Colon (tissue), 2 donors: Measurements from ENCODE around the gene OR2T35.
"Not testable (repeated sequence)": the region's sequence is repeated elsewhere in the genome, so short reads cannot be mapped to it uniquely, and the experiment has no call there.

Source experiments
- FAIRE-seq: peaks from 2 replicates; lab custom pipeline; 2012; peaks lifted over from hg19 to GRCh38; lab: Jason Lieb, UNC
- donor health status: control.
- donor health status: control.

OR2T35 gene, protein sequence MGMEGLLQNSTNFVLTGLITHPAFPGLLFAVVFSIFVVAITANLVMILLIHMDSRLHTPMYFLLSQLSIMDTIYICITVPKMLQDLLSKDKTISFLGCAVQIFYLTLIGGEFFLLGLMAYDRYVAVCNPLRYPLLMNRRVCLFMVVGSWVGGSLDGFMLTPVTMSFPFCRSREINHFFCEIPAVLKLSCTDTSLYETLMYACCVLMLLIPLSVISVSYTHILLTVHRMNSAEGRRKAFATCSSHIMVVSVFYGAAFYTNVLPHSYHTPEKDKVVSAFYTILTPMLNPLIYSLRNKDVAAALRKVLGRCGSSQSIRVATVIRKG

GRCh38 chr1:248645178-248645577 lies at the start of gene OR2T35:
OR2T35 (minus strand) TSS chr1:248645278; CDS start chr1:248639258, 6,020 bp downstream.
- not testable (repeated sequence) for FAIRE-seq

DNA sequence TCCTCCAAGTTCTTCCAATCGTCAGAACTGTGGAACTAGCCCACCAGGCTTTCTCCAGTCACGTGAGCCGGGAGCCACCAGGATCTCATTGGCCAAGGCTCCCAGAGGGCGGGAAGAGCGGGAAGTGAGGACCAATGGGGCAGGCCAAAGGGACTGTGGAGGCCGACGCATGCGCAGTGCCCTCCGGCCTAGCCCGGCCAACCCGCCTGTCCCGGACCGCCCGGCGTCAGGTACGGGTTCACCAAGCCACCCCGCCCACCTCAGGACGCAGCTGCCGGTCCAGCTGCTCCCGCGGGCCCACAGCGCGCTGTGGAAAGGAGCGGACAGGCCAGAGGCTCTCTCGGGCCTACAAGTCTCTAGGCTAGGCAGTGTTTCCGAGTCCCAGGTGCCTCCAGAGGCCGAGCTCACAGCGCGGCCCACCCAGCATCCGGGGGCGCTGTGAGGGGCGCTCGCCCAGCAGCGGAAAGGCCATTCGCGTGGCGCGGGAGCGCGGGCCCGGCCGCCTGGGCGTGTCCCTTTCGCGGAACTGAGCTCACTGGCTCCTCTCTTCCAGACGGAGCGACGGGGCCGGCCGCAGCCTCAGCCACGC lies 46.6 kb upstream of the OR2T35 start:
- FAIRE-seq: no peak

- FAIRE-seq: no peak
Observed at GRCh38 chr1:248688527-248689298, 43.6 kb upstream of the OR2T35 start.

- FAIRE-seq: no peak
Observed at GRCh38 chr1:248686815-248687214, 41.7 kb upstream of the OR2T35 start.

- no peak for FAIRE-seq
Observed at GRCh38 chr1:248681651-248682050, 36.6 kb upstream of the OR2T35 start.

- no peak for FAIRE-seq
Observed at GRCh38 chr1:248670003-248670402, 24.9 kb upstream of the OR2T35 start.

GRCh38 chr1:248663453-248664328 lies 18.6 kb upstream of the OR2T35 start:
- FAIRE-seq: not testable (repeated sequence)

DNA sequence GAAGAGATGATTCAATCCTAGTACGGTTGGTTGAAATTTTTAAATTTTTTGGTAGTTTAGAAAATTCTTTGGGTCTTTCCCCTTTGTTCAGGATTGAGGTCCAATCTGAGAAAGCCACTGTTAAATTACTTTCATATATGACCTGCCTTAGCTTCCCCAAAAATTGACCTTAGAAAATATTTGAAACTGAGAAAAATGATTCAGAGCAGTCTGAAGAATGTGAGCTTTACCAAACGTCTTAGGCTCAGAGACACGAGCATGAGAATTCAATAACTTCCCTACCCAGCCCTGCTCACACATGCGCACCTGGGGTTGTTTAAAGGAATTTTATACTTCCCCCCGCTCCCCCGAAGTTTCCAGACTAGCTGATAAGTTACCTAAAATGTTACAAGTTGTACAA lies 11.7 kb upstream of the OR2T35 start:
- not testable (repeated sequence) for FAIRE-seq

DNA sequence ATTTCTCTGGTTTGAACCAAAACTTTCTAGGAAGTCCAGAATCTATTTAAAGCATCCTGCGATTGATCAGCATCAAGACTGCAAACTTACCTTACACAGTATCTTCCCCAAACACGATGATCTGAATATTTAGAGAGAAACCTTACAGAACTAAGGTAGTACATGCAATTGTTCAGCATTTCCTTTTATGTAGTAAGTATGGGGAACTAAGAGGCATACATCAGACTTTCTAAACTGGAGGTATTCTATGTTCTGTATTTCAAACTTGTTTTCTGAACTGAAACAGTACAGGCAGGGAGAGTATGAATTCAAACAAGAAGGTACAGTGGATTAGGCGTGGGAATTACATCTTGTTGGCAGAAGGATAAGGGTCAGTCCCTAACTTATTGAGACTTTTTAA lies 10.3 kb upstream of the OR2T35 start, which contains the start of gene OR2T27:
TSS of gene OR2T27 (minus strand) at position 175 of the 400 bp plus-strand sequence. CDS start 4,644 bp downstream, outside the sequence.
- not testable (repeated sequence) for FAIRE-seq

GRCh38 chr1:248648770-248649536 lies 3.9 kb upstream of the OR2T35 start:
- not testable (repeated sequence) for FAIRE-seq

DNA sequence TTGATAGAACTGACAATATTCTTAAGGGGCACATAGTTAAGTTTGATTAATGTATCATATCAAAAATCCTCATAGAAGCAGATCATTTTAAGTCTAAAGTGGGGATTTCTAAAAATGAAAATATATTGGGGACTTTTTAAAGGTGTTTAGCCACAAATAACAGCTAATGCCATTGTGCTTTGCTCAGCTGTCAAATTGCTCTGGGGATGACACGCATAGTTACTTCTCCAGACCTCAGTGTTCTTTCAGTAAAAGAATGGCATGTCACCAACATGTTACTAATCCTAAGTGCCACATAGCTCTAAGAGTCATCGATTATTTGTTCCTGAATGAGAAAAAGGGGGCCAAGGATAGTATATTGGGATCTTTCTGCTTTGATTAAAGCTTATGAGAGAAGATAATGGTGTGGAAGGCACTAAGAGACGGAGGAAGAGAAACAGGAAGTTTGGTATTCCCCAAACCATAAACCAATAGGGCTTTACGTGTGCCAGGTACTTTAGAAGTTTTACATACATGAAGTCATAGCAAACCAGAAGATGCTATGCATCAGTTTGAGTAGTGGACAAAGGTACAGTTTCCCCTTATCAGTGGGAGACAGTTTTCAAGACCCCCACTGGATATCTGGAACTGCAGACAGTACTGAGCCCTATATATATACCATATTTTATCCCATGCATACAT lies 2.0 kb downstream of the OR2T35 start:
- not testable (repeated sequence) for FAIRE-seq

DNA sequence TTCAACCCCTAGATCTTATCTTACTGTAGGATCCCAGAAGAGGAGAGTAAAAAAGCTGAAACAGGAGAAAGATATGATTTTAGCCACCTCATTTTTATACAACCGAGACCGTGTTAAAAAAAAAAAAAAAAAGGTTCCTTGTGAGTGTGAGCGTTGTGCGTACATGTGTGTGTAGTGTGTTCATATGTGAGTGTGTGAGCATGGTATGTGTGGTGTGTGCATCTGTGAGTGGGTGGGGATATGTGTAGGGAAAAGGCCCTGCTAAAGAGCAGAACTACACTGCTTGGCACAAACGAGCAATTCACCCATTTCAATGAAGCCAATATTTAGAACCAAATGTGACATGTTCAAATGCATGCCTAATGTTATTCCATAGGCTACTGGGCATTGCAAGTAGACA lies 3.5 kb downstream of the OR2T35 start:
- not testable (repeated sequence) for FAIRE-seq

DNA sequence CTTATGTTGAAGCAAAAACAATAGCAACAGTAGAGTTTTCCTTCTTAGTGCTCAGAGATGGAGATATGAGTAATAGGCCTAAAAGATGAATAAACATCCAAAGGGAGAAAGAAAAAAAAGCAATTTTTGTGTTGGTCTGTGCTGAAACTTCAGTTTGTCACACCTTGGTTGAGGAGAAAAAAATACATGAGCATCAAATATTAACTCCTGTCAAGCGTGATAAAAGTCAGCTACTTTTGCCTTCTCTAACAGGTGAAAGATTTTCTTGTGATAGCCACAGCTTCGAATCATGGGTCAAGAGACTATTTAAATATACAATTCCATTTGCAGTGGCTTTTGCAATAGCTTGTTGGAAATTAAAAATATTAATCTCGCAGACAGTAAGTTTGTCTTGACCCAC lies 4.2 kb downstream of the OR2T35 start:
- FAIRE-seq: not testable (repeated sequence)

GRCh38 chr1:248639652-248640051 lies 5.4 kb downstream of the OR2T35 start:
- FAIRE-seq: not testable (repeated sequence)

DNA sequence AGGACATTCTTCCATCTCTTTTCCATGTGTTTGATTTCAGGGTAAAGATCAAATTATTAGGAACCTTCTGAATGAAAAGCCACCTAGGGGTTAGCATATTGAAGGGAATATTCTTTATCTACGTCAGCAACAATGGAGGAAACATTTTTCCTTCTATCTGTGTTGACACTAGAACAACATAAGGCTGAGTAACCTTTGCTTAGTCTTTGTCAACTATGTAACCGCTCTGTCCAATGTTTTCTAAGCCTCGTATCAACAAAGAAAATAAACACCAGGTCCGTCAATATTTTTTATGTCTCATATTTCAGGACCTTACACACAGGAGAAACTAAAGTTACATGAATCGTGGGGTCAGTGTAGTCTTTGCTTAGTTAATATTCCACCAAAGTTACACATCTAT lies 8.5 kb downstream of the OR2T35 start:
- FAIRE-seq: not testable (repeated sequence)

DNA sequence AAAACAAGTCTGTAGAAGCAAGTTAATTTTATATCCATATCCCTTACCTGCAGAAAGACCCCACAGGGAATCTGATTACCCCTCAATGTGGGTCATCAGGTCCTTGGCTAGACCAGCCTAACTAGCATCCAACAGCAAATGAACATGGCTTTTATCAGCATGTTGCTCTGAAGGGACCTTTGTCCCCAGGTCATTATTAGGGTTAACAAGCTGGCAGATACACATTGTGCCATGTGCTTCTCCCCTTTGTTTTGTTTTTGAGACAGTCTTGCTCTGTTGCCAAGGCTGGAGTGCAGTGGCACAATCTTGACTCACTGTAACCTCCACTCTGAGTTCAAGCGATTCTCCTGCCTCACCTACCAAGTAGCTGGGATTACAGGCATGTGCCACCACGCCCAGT lies 10.1 kb downstream of the OR2T35 start, which contains the start of gene OR2T11:
TSS of gene OR2T11 (minus strand) at position 101 of the 400 bp plus-strand sequence. CDS start 7,963 bp downstream, outside the sequence.
- FAIRE-seq: not testable (repeated sequence)

DNA sequence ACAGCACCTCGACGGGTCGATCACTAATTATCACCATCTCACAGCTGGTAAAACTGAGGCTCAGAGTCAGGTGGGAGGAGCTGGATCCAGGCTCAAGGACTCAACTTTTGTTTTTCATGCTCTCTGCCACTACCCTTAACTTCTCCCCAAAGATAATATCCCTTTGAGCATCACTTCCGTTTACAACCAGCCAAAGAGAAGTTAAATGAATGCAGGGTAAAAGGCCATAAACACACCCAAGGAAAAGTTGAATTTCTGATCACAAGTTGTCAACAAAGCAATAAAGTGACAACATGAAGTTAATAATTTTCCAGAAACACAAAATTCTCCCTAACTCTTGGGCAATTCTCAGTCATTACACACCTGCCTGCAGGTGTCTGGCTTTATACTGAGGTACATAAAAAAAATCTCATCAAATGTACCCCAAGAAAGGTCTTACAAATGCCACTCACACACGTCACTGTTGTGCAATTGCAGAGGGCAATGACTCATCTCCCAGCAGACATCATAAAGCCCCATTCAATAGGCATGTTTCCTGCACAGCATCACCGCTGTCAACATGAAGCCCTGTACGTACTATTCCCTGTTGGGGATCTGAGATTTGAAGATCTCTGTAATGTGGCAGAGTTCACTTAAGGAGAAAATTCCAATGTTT lies 13.6 kb downstream of the OR2T35 start:
- FAIRE-seq: no peak

GRCh38 chr1:248630551-248630950 lies 14.5 kb downstream of the OR2T35 start:
- no peak for FAIRE-seq

DNA sequence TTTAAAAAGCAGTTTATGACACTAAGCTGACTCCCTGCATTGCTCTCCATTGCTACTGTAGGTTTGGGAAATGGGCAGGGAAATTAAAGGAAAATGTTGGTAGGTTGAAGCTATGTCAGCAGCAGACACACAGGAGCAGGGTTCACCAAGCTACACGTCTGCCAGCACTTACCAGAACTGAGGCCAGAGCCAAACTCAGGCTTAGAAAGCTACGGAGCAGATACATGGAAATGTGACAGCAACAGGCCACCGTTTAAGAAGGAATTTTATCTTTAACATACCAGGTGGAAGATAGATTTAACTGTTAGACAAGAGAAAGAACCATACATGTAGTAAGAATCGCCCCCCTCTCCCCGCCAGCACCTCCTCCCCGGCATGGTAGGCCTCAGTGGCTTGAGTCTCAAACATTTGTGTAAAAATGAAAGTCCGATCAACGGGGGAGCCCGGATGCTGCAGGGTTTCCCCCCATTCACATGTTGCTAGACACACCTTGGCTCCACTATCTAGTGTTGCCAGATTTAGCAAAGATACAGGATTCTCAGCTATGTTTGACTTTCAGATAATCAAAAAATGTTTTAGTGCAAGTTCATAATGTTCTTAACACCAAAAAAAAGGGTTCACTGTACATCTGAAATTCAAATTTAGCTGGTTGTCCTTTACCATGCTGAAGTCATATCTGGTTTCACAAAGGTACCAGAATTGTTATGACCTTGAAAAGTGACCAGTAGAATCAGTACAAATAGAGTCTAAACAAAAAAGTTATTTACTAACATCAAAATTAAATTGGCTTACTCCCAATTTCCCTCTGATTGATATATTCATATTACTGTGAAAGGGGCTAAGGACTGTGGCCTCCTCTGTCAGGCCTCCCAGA lies 16.9 kb downstream of the OR2T35 start:
- no peak for FAIRE-seq
